GM20431 (cell line): ENCODE data around the gene ZNF543.
"Not testable (repeated sequence)": the region's sequence is repeated elsewhere in the genome, so short reads cannot be mapped to it uniquely, and the experiment has no call there.

ENCODE experiments used
- in situ Hi-C: fragments of 300-500 bp; cut with MseI, MboI; formaldehyde crosslinking; loops from one replicate; pipeline ENCODE4 v1.15.0; 2020; ENCODE audit warnings: low sequenced_read_pairs; ENCODE audit not compliant: unreplicated experiment

Gene ZNF543

GRCh38 chr19:57320180-57321084, at the start of gene ZNF543:
TSS of gene ZNF543 (plus strand) at chr19:57320472. CDS start at chr19:57320854, 382 bp downstream.
- in situ Hi-C loops = no loop called here

GRCh38 chr19:57271280-57271679, 49.0 kb upstream of the ZNF543 start:
- in situ Hi-C loops = no loop called here

- in situ Hi-C loops = no loop called here
Observed at GRCh38 chr19:57273014-57273413, 47.3 kb upstream of the ZNF543 start.

- in situ Hi-C loops = no loop called here
Observed at GRCh38 chr19:57276430-57276829, 43.8 kb upstream of the ZNF543 start.

- in situ Hi-C loops = not testable (repeated sequence)
Observed at GRCh38 chr19:57278481-57278880, 41.8 kb upstream of the ZNF543 start.

GRCh38 chr19:57279418-57280164, 40.7 kb upstream of the ZNF543 start:
- in situ Hi-C loops = no loop called here

GRCh38 chr19:57280165-57280961, 39.9 kb upstream of the ZNF543 start, which contains the start of gene ZNF460:
TSS of gene ZNF460 (plus strand) at chr19:57280485. CDS start at chr19:57280807, 322 bp downstream.
- in situ Hi-C loops = no loop called here

- in situ Hi-C loops = no loop called here
Observed at GRCh38 chr19:57280962-57281400, 39.3 kb upstream of the ZNF543 start.

- in situ Hi-C loops = no loop called here
Observed at GRCh38 chr19:57282011-57282643, 38.1 kb upstream of the ZNF543 start.

GRCh38 chr19:57288373-57288772, 31.9 kb upstream of the ZNF543 start:
- in situ Hi-C loops = no loop called here

- in situ Hi-C loops = no loop called here
Observed at GRCh38 chr19:57290970-57291369, 29.3 kb upstream of the ZNF543 start.

- in situ Hi-C loops = no loop called here
Observed at GRCh38 chr19:57292547-57292946, 27.7 kb upstream of the ZNF543 start.

- in situ Hi-C loops = no loop called here
Observed at GRCh38 chr19:57293719-57294118, 26.6 kb upstream of the ZNF543 start.

GRCh38 chr19:57302020-57302465, 18.2 kb upstream of the ZNF543 start:
- in situ Hi-C loops = no loop called here

GRCh38 chr19:57302727-57303401, 17.4 kb upstream of the ZNF543 start:
- in situ Hi-C loops = no loop called here

GRCh38 chr19:57305056-57305455, 15.2 kb upstream of the ZNF543 start:
- in situ Hi-C loops = no loop called here

- in situ Hi-C loops = no loop called here
Observed at GRCh38 chr19:57308514-57308913, 11.8 kb upstream of the ZNF543 start.

- in situ Hi-C loops = no loop called here
Observed at GRCh38 chr19:57310792-57311191, 9.5 kb upstream of the ZNF543 start.

- in situ Hi-C loops = no loop called here
Observed at GRCh38 chr19:57314146-57314545, 6.1 kb upstream of the ZNF543 start.
